Measurements from ENCODE around the gene SSTR4. TPM values are rescaled to one million over a fixed set of nuclear protein-coding genes. Genes with fewer than 3 reads are reported as not detected.

SSTR4 gene
- polyA plus RNA-seq, 3 donors from 2014 or later = not detected

- Mint-ChIP-seq H3K36me3 (no peaks in the 10 kb centered on the region), H3K9me3 (no peaks in the 10 kb centered on the region), H3K27ac (no peak overlapping the region), H3K27me3 (ENCODE audit: low read depth in 3 of 3) (peaks cover 0 to 3% (median 0%) of the 10 kb centered on the region in 3 donors), H3K4me3 (no peak overlapping the region), H3K4me1 (no peaks in the 10 kb centered on the region)
- DNase-seq = no peak
These were observed 27.0 kb upstream of the SSTR4 start for GRCh38 chr20:23007886-23008655.

DNA sequence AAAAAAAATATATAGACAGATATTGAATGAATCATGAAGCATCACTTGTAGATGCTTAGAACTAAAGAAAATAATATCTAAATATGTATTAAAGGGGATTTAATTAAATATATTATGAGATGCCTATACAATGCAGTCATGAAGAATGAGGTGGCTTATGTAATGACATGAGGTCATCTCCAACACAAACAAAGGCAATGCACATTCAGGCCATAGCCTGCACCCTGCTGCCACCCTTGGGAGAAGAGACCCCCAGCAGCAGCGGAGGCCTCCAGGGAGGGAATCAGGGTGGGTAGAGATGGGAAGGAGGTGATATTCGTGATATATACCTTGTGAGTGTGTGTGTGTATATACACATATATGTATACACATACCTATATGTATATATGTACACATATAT is 26.4 kb upstream of the SSTR4 start:
- Mint-ChIP-seq H3K36me3 (no peaks in the 10 kb centered on the region), H3K9me3 (no peaks in the 10 kb centered on the region), H3K4me1 (no peaks in the 10 kb centered on the region), H3K4me3 (no peak overlapping the region), H3K27ac (no peak overlapping the region), H3K27me3 (ENCODE audit: low read depth in 3 of 3) (peaks cover 0 to under 1% (median 0%) of the 10 kb centered on the region in 3 donors)
- DNase-seq = no peak

DNA sequence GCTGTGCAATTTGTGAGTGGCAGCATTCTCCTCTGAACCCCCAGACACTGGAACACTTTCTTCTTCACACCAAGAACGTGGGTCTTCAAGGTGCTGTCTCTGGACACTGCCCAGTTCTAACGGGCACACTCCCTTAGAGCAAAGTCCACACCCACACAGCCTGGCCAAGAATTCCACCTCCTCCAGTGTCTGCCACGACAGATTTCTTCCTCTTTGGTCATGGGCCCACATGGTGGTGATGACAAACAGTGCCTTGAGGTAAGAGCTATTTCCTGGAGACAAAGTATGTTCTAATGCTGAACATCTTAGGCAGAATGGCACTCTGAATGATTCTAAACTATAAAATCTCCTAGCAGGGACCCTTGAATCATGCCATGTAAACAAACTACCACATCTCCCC is 25.5 kb upstream of the SSTR4 start:
- Mint-ChIP-seq H3K27me3 (ENCODE audit: low read depth in 3 of 3) (no peaks in the 10 kb centered on the region), H3K9me3 (no peaks in the 10 kb centered on the region), H3K4me3 (no peak overlapping the region), H3K27ac (no peak overlapping the region), H3K4me1 (no peaks in the 10 kb centered on the region), H3K36me3 (no peaks in the 10 kb centered on the region)
- no peak for DNase-seq

DNA sequence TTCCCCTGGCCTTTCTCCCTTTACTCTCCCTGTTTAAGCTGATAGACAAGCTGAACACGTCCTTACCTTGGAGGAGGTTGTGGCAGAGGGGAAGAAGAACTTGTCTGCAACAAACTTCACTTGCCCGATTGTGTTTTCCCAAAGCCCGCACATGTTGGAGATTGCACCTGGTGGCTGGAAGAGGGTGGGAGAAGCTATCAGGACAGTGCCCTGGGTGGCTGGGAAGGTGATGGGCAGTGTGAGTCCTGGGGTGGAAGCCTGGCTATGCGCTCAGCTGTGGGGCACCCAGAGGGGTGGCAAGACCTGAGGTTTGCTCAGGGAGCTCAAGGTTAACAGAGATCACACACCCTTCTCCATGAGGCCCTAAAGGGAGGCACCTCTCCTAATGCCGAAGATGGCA is 25.0 kb upstream of the SSTR4 start:
- Mint-ChIP-seq H3K36me3 (no peaks in the 10 kb centered on the region), H3K9me3 (no peaks in the 10 kb centered on the region), H3K4me1 (no peaks in the 10 kb centered on the region), H3K27ac (no peak overlapping the region), H3K4me3 (no peak overlapping the region), H3K27me3 (ENCODE audit: low read depth in 3 of 3) (no peaks in the 10 kb centered on the region)
- no peak for DNase-seq

- Mint-ChIP-seq H3K27ac (no peak overlapping the region), H3K27me3 (ENCODE audit: low read depth in 3 of 3) (no peaks in the 10 kb centered on the region), H3K36me3 (no peaks in the 10 kb centered on the region), H3K4me3 (no peak overlapping the region), H3K9me3 (no peaks in the 10 kb centered on the region), H3K4me1 (no peaks in the 10 kb centered on the region)
- DNase-seq = no peak
These were observed 23.9 kb upstream of the SSTR4 start for GRCh38 chr20:23011008-23011721.

DNA sequence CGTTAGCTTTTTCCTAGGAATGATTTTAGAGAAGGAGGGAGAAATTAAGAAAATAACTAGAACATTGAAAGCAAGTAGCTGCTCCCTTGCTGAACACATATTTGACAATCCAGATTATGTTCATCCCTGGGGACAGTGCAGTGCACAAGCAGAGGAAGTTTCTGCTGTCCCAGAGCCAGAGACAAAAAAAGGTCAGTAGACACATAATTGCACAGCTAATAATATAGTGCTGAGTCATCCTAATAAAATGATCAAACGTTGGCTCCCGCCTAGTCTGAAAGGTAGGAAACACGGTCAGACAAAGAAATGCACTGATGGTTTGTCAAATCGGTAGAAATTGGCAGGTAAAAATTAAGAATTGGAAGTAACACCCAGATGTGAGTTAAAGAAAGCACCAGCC is 21.7 kb upstream of the SSTR4 start:
- no peak overlapping the region for H3K4me3 Mint-ChIP-seq
- no peaks in the 10 kb centered on the region for H3K9me3 Mint-ChIP-seq
- H3K27ac Mint-ChIP-seq = no peak overlapping the region
- H3K27me3 Mint-ChIP-seq (ENCODE audit: low read depth in 3 of 3) = no peaks in the 10 kb centered on the region
- H3K36me3 Mint-ChIP-seq = no peaks in the 10 kb centered on the region
- no peaks in the 10 kb centered on the region for H3K4me1 Mint-ChIP-seq
- no peak for DNase-seq

GRCh38 chr20:23017516-23017915 is 17.6 kb upstream of the SSTR4 start:
- DNase-seq = no peak
- Mint-ChIP-seq H3K4me3 (no peak overlapping the region), H3K36me3 (no peaks in the 10 kb centered on the region), H3K9me3 (no peaks in the 10 kb centered on the region), H3K27me3 (ENCODE audit: low read depth in 3 of 3) (peaks cover 0 to 2% (median 0%) of the 10 kb centered on the region in 3 donors), H3K27ac (no peak overlapping the region), H3K4me1 (no peaks in the 10 kb centered on the region)

GRCh38 chr20:23018432-23018831 is 16.7 kb upstream of the SSTR4 start:
- no peaks in the 10 kb centered on the region for H3K36me3 Mint-ChIP-seq
- H3K27me3 Mint-ChIP-seq (ENCODE audit: low read depth in 3 of 3) = peaks cover 0 to 3% (median 2%) of the 10 kb centered on the region in 3 donors
- no peak overlapping the region for H3K4me3 Mint-ChIP-seq
- no peak for DNase-seq
- no peaks in the 10 kb centered on the region for H3K4me1 Mint-ChIP-seq
- H3K27ac Mint-ChIP-seq = no peak overlapping the region
- H3K9me3 Mint-ChIP-seq = no peaks in the 10 kb centered on the region

DNA sequence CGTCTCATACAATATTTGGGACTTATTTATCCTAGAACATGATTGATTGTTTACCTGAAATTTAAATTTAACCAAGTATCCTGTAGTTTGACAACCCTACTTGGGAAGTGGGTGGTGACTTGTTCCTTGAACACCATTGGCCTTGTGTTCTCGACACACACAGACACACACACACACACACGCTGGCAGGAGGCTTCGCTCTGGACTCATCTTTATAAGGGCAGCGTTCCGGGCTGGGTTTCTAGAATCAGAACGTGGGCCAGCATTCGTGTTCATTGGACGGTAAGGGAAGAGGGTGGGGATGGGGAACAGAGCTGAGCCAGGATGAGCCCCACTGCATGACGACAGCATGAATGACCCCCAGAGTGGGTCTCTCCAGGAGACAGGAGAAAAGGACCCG is 16.2 kb upstream of the SSTR4 start:
- Mint-ChIP-seq H3K4me1 (no peaks in the 10 kb centered on the region), H3K36me3 (no peaks in the 10 kb centered on the region), H3K9me3 (no peaks in the 10 kb centered on the region), H3K4me3 (no peak overlapping the region), H3K27me3 (ENCODE audit: low read depth in 3 of 3) (peaks cover 0 to 3% (median 2%) of the 10 kb centered on the region in 3 donors), H3K27ac (no peak overlapping the region)
- DNase-seq = no peak

- no peaks in the 10 kb centered on the region for H3K36me3 Mint-ChIP-seq
- no peak for DNase-seq
These were observed 15.7 kb upstream of the SSTR4 start for GRCh38 chr20:23019403-23019802.

GRCh38 chr20:23020230-23021018 is 14.7 kb upstream of the SSTR4 start:
- no peak for DNase-seq
- no peak overlapping the region for H3K27ac Mint-ChIP-seq
- H3K27me3 Mint-ChIP-seq (ENCODE audit: low read depth in 3 of 3) = peaks cover 0 to 3% (median 2%) of the 10 kb centered on the region in 3 donors
- H3K36me3 Mint-ChIP-seq = no peaks in the 10 kb centered on the region
- H3K4me3 Mint-ChIP-seq = no peak overlapping the region
- no peaks in the 10 kb centered on the region for H3K9me3 Mint-ChIP-seq
- no peaks in the 10 kb centered on the region for H3K4me1 Mint-ChIP-seq

More at GRCh38 chr20:23019403-23019802, 15.7 kb upstream of the SSTR4 start:
- Mint-ChIP-seq H3K4me1 (no peaks in the 10 kb centered on the region), H3K27me3 (ENCODE audit: low read depth in 3 of 3) (peaks cover 0 to 3% (median 2%) of the 10 kb centered on the region in 3 donors), H3K27ac (no peak overlapping the region), H3K9me3 (no peaks in the 10 kb centered on the region), H3K4me3 (no peak overlapping the region)

DNA sequence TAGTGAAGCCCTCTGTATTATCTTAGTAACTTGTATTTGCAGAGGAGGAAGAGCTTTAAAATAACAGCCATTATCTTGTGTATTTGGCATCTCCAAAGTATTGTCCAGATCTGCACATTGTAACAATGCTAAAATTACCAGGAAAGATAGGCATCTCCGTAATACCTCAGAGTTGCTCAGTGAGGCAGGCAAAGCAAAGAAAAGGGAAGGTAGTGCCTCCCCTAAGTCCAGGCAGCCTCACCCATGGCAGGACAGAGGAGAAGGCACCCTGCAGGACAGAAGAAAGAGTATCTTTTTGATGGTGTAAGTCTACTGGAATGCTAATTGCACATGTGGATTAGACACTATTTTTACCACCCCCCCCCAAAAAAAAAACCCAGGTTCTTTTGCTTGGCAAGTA is 13.6 kb upstream of the SSTR4 start:
- no peaks in the 10 kb centered on the region for H3K9me3 Mint-ChIP-seq
- H3K4me1 Mint-ChIP-seq = no peaks in the 10 kb centered on the region
- no peaks in the 10 kb centered on the region for H3K36me3 Mint-ChIP-seq
- no peak for DNase-seq
- no peak overlapping the region for H3K4me3 Mint-ChIP-seq
- peaks cover 0 to 3% (median 2%) of the 10 kb centered on the region in 3 donors for H3K27me3 Mint-ChIP-seq (ENCODE audit: low read depth in 3 of 3)
- H3K27ac Mint-ChIP-seq = no peak overlapping the region

DNA sequence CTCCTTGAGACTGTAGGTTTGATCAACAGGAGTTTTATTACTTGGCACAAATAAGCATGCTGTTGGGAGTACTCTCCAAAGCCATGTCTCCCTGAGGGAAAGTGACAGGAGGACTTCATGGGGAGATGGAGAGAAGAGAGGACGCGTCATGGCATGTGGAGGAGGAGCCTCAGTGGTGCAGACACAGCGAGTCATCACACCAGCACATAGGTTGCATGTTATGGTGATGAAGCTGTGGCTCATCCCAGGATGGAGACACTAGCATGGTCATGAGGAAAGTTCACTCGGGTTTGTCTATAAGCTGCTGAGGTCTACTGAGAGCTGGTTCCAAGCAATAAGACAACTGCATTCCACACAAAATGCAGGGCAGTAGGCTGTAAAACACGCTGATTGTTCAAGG is 13.2 kb upstream of the SSTR4 start:
- Mint-ChIP-seq H3K4me1 (no peaks in the 10 kb centered on the region), H3K27ac (no peak overlapping the region), H3K9me3 (no peaks in the 10 kb centered on the region), H3K27me3 (ENCODE audit: low read depth in 3 of 3) (peaks cover 0 to 3% (median 2%) of the 10 kb centered on the region in 3 donors), H3K4me3 (no peak overlapping the region), H3K36me3 (no peaks in the 10 kb centered on the region)
- DNase-seq = no peak

GRCh38 chr20:23022849-23023248 is 12.3 kb upstream of the SSTR4 start:
- Mint-ChIP-seq H3K27ac (no peak overlapping the region), H3K27me3 (ENCODE audit: low read depth in 3 of 3) (peaks cover under 1 to 3% (median 2%) of the 10 kb centered on the region in 3 donors), H3K9me3 (no peaks in the 10 kb centered on the region), H3K36me3 (no peaks in the 10 kb centered on the region), H3K4me1 (no peaks in the 10 kb centered on the region), H3K4me3 (no peak overlapping the region)
- DNase-seq = no peak
